ENCODE measurements around the gene KIF26B.

Gene KIF26B

GRCh38 chr1:245677461-245678240 is 522.9 kb downstream of the KIF26B start:
- peaks cover 0 to 3% (median 0%) of the 10 kb centered on the region in 11 experiments; a peak in 1 of 22 replicates for H3K9me3 ChIP-seq (replicated peaks in 1 of 11)
- no peaks in the 10 kb centered on the region for H3K27me3 ChIP-seq
- H4K20me1 ChIP-seq = no peaks in the 10 kb centered on the region
- H3K36me3 ChIP-seq = no peaks in the 10 kb centered on the region
- no peak for TF ChIP-seq Cebpa-rat (IDR thresholded peaks at IDR 0.05)
- no peak overlapping the region for H3K4me3 ChIP-seq
- no peak overlapping the region for H3K9ac ChIP-seq
- peaks cover 22 to 33% (median 26%) of the 10 kb centered on the region in 10 experiments for H3K4me1 ChIP-seq
- H3K27ac ChIP-seq = no peak overlapping the region
- no peak overlapping the region for H3K4me2 ChIP-seq

GRCh38 chr1:245678860-245679411 is 524.2 kb downstream of the KIF26B start:
- H3K27ac ChIP-seq = no peak overlapping the region
- TF ChIP-seq Cebpa-rat (IDR thresholded peaks at IDR 0.05) = no peak

GRCh38 chr1:245679821-245680780 is 525.3 kb downstream of the KIF26B start:
- Histone ChIP-seq H3K9ac (no peak overlapping the region), H3K9me3 (replicated peaks in 1 of 11) (peaks cover 0 to 3% (median 0%) of the 10 kb centered on the region in 11 experiments; a peak in 1 of 22 replicates), H3K36me3 (no peaks in the 10 kb centered on the region), H3K4me1 (peaks cover 10 to 16% (median 14%) of the 10 kb centered on the region in 10 experiments), H3K27ac (no peak overlapping the region), H3K27me3 (no peaks in the 10 kb centered on the region), H3K4me2 (peak overlapping the region; percentile 12 to 63 (median 53); a peak in 21 of 22 replicates), H4K20me1 (no peaks in the 10 kb centered on the region), H3K4me3 (no peak overlapping the region)
- TF ChIP-seq Cebpa-rat (IDR thresholded peaks at IDR 0.05) = no peak

More at GRCh38 chr1:245678860-245679411, 524.2 kb downstream of the KIF26B start:
- Histone ChIP-seq H3K36me3 (no peaks in the 10 kb centered on the region), H3K27me3 (no peaks in the 10 kb centered on the region), H4K20me1 (no peaks in the 10 kb centered on the region), H3K4me1 (peaks cover 14 to 24% (median 19%) of the 10 kb centered on the region in 10 experiments), H3K4me3 (no peak overlapping the region), H3K9me3 (replicated peaks in 1 of 11) (peaks cover 0 to 3% (median 0%) of the 10 kb centered on the region in 11 experiments; a peak in 1 of 22 replicates), H3K4me2 (no peak overlapping the region), H3K9ac (no peak overlapping the region)

- no peaks in the 10 kb centered on the region for H3K36me3 ChIP-seq
- H3K9me3 ChIP-seq (replicated peaks in 1 of 11) = peaks cover 0 to 8% (median 5%) of the 10 kb centered on the region in 11 experiments; a peak in 14 of 22 replicates
- TF ChIP-seq Cebpa-rat (IDR thresholded peaks at IDR 0.05) = no peak
- H3K27ac ChIP-seq = no peak overlapping the region
- H3K9ac ChIP-seq = no peak overlapping the region
- H3K4me1 ChIP-seq = peaks cover 10 to 22% (median 14%) of the 10 kb centered on the region in 10 experiments
- no peak overlapping the region for H3K4me3 ChIP-seq
- H3K27me3 ChIP-seq = no peaks in the 10 kb centered on the region
- no peaks in the 10 kb centered on the region for H4K20me1 ChIP-seq
- no peak overlapping the region for H3K4me2 ChIP-seq
Observed at GRCh38 chr1:245682638-245683628, 528.1 kb downstream of the KIF26B start.

GRCh38 chr1:245683676-245684075 is 528.9 kb downstream of the KIF26B start:
- no peak overlapping the region for H3K4me3 ChIP-seq
- H3K36me3 ChIP-seq = no peaks in the 10 kb centered on the region
- H4K20me1 ChIP-seq = no peaks in the 10 kb centered on the region
- no peak overlapping the region for H3K27ac ChIP-seq
- peaks cover 0 to 16% (median 12%) of the 10 kb centered on the region in 11 experiments; a peak in 15 of 22 replicates for H3K9me3 ChIP-seq (replicated peaks in 1 of 11)
- TF ChIP-seq Cebpa-rat (IDR thresholded peaks at IDR 0.05) = no peak
- H3K4me2 ChIP-seq = no peak overlapping the region
- no peak overlapping the region for H3K9ac ChIP-seq
- H3K4me1 ChIP-seq = peaks cover 10 to 22% (median 14%) of the 10 kb centered on the region in 10 experiments
- no peaks in the 10 kb centered on the region for H3K27me3 ChIP-seq

GRCh38 chr1:245684166-245684565 is 529.4 kb downstream of the KIF26B start:
- Histone ChIP-seq H3K4me1 (peaks cover 10 to 22% (median 14%) of the 10 kb centered on the region in 10 experiments), H3K9me3 (replicated peaks in 1 of 11) (peaks cover 0 to 18% (median 13%) of the 10 kb centered on the region in 11 experiments; a peak in 15 of 22 replicates), H3K9ac (no peak overlapping the region), H3K4me3 (no peak overlapping the region), H4K20me1 (no peaks in the 10 kb centered on the region), H3K4me2 (no peak overlapping the region), H3K27me3 (no peaks in the 10 kb centered on the region), H3K36me3 (no peaks in the 10 kb centered on the region), H3K27ac (no peak overlapping the region)
- TF ChIP-seq Cebpa-rat (IDR thresholded peaks at IDR 0.05) = no peak

- H3K36me3 ChIP-seq = no peaks in the 10 kb centered on the region
- H3K9me3 ChIP-seq (replicated peaks in 1 of 11) = peaks cover 0 to 18% (median 13%) of the 10 kb centered on the region in 11 experiments; a peak in 15 of 22 replicates
Observed at GRCh38 chr1:245684571-245684970, 529.8 kb downstream of the KIF26B start.

More at GRCh38 chr1:245684571-245684970, 529.8 kb downstream of the KIF26B start:
- no peak overlapping the region for H3K9ac ChIP-seq
- H3K4me3 ChIP-seq = no peak overlapping the region
- TF ChIP-seq Cebpa-rat (IDR thresholded peaks at IDR 0.05) = no peak
- H3K27ac ChIP-seq = no peak overlapping the region
- no peak overlapping the region for H3K4me2 ChIP-seq
- peaks cover 10 to 22% (median 14%) of the 10 kb centered on the region in 10 experiments for H3K4me1 ChIP-seq
- H4K20me1 ChIP-seq = no peaks in the 10 kb centered on the region
- H3K27me3 ChIP-seq = no peaks in the 10 kb centered on the region
